Neural cell (in vitro differentiated cells): ENCODE results near the gene ACAN.

Experiments
- EP300 ChIP-seq: fragments of 450-650 bp; conservative IDR thresholded peaks from 2 replicates; pipeline ENCODE4 v1.6.1; 2014; ENCODE audit warnings: antibody characterized with exemption, mild to moderate bottlenecking, moderate library complexity; ENCODE audit not compliant: poor library complexity, severe bottlenecking
- TF ChIP-seq, protein P1 (sequence below): IDR thresholded peaks from 2 replicates; pipeline ENCODE4 v1.6.1; 2012; ENCODE audit warnings: borderline replicate concordance
- TF ChIP-seq, protein P2 (sequence below): fragments of 450-650 bp; IDR thresholded peaks from 2 replicates; pipeline ENCODE4 v1.5.1; 2014; ENCODE audit warnings: antibody characterized with exemption, mild to moderate bottlenecking, moderate library complexity; ENCODE audit not compliant: poor library complexity, severe bottlenecking

DNA sequence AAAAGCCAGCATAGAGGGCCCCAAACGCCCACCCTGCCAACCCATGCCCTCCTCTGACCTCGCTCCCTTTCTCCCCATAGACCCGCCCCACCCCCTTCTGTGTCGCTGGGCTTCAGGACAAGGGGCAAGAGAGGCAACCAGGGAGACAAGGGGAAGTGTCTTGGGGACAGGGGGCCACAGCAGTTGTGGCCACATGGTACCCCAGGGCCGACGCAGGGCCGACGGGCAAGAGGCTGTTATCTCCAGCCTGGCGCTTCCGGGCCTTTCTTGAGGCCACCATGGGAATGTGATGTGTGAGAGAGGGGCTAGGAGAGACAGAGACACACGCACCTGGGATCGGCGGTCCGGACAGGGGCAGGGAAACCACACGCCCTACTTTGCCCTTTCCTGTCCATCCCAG lies 95.5 kb downstream of the ACAN start:
- TF ChIP-seq EP300: no peak
- TF ChIP-seq, protein P1, sequence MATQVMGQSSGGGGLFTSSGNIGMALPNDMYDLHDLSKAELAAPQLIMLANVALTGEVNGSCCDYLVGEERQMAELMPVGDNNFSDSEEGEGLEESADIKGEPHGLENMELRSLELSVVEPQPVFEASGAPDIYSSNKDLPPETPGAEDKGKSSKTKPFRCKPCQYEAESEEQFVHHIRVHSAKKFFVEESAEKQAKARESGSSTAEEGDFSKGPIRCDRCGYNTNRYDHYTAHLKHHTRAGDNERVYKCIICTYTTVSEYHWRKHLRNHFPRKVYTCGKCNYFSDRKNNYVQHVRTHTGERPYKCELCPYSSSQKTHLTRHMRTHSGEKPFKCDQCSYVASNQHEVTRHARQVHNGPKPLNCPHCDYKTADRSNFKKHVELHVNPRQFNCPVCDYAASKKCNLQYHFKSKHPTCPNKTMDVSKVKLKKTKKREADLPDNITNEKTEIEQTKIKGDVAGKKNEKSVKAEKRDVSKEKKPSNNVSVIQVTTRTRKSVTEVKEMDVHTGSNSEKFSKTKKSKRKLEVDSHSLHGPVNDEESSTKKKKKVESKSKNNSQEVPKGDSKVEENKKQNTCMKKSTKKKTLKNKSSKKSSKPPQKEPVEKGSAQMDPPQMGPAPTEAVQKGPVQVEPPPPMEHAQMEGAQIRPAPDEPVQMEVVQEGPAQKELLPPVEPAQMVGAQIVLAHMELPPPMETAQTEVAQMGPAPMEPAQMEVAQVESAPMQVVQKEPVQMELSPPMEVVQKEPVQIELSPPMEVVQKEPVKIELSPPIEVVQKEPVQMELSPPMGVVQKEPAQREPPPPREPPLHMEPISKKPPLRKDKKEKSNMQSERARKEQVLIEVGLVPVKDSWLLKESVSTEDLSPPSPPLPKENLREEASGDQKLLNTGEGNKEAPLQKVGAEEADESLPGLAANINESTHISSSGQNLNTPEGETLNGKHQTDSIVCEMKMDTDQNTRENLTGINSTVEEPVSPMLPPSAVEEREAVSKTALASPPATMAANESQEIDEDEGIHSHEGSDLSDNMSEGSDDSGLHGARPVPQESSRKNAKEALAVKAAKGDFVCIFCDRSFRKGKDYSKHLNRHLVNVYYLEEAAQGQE: no peak
- TF ChIP-seq, protein P2, sequence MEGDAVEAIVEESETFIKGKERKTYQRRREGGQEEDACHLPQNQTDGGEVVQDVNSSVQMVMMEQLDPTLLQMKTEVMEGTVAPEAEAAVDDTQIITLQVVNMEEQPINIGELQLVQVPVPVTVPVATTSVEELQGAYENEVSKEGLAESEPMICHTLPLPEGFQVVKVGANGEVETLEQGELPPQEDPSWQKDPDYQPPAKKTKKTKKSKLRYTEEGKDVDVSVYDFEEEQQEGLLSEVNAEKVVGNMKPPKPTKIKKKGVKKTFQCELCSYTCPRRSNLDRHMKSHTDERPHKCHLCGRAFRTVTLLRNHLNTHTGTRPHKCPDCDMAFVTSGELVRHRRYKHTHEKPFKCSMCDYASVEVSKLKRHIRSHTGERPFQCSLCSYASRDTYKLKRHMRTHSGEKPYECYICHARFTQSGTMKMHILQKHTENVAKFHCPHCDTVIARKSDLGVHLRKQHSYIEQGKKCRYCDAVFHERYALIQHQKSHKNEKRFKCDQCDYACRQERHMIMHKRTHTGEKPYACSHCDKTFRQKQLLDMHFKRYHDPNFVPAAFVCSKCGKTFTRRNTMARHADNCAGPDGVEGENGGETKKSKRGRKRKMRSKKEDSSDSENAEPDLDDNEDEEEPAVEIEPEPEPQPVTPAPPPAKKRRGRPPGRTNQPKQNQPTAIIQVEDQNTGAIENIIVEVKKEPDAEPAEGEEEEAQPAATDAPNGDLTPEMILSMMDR: no peak
